ENCODE results near the gene RAB23.

DNA sequence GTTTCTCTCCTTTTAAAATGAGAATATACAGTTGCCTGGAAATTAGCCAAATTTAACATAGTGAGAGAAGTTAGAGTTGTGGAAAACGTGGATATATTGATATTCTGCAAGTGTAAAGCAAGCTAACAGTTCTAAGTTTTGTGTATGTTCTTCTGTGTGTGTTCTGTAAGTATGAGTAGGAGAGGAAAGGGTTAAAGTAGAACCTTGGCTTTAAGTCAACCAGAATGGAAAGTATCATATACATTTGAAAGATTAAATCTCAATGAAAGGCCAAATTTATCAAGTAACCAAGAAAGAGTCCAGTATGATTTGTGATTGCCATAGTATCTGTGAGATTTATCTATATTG lies 80.0 kb downstream of the RAB23 start:
- TF ChIP-seq, protein P1, sequence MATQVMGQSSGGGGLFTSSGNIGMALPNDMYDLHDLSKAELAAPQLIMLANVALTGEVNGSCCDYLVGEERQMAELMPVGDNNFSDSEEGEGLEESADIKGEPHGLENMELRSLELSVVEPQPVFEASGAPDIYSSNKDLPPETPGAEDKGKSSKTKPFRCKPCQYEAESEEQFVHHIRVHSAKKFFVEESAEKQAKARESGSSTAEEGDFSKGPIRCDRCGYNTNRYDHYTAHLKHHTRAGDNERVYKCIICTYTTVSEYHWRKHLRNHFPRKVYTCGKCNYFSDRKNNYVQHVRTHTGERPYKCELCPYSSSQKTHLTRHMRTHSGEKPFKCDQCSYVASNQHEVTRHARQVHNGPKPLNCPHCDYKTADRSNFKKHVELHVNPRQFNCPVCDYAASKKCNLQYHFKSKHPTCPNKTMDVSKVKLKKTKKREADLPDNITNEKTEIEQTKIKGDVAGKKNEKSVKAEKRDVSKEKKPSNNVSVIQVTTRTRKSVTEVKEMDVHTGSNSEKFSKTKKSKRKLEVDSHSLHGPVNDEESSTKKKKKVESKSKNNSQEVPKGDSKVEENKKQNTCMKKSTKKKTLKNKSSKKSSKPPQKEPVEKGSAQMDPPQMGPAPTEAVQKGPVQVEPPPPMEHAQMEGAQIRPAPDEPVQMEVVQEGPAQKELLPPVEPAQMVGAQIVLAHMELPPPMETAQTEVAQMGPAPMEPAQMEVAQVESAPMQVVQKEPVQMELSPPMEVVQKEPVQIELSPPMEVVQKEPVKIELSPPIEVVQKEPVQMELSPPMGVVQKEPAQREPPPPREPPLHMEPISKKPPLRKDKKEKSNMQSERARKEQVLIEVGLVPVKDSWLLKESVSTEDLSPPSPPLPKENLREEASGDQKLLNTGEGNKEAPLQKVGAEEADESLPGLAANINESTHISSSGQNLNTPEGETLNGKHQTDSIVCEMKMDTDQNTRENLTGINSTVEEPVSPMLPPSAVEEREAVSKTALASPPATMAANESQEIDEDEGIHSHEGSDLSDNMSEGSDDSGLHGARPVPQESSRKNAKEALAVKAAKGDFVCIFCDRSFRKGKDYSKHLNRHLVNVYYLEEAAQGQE (IDR thresholded peaks at IDR 0.05; ENCODE audit: borderline replicate concordance), result no peak
- TF ChIP-seq EZH2 (IDR thresholded peaks at IDR 0.05; ENCODE audit: borderline replicate concordance, insufficient read depth, low read length, poor library complexity, severe bottlenecking), result no peak
